ENCODE data around the gene SARM1. TPM values are rescaled to one million over a fixed set of nuclear protein-coding genes. Genes with fewer than 3 reads are reported as not detected.
A peak's percentile ranks its signal among the peaks of the same experiment; 100 is the strongest.

The SARM1 gene
- polyA plus RNA-seq, 1 of the 3 experiments (the other 2 are of a cell fraction) = 17.4 TPM

GRCh38 chr17:28346746-28347246 lies 24.7 kb upstream of the SARM1 start (continued):
- no peak for TF ChIP-seq REST (IDR thresholded peaks at IDR 0.05; ENCODE audit: low read depth, low read length)
- TF ChIP-seq ELF1 (IDR thresholded peaks at IDR 0.05) = no peak
- TF ChIP-seq FOXM1 (IDR thresholded peaks at IDR 0.05; ENCODE audit: low read depth) = no peak
- TF ChIP-seq CTCF (IDR thresholded peaks at IDR 0.05) = peak; percentile 39
- TF ChIP-seq RAD21 (IDR thresholded peaks at IDR 0.05; ENCODE audit: low read length) = peak; percentile 23; the same call in 1 of the 2 replicates
- no peak for TF ChIP-seq RXRA (IDR thresholded peaks at IDR 0.05; ENCODE audit: borderline replicate concordance, low read depth)
- TF ChIP-seq NFIC (IDR thresholded peaks at IDR 0.05; ENCODE audit: borderline replicate concordance) = no peak
- TF ChIP-seq EZH2phosphoT487 (IDR thresholded peaks at IDR 0.05; ENCODE audit: borderline replicate concordance, low read depth) = no peak

- Histone ChIP-seq H3K4me3 (ENCODE audit: low read depth in 2 of 2, low read length in 1 of 2) (no peak overlapping the region), H3K27me3 (ENCODE audit: insufficient read depth) (no peaks in the 10 kb centered on the region), H3K36me3 (replicated peaks in 1 of 2; ENCODE audit: control insufficient read depth in 1 of 2, insufficient read depth in 2 of 2, low read length in 1 of 2) (peaks cover 60 to 80% of the 10 kb centered on the region in 2 experiments), H3K9me2 (no peaks in the 10 kb centered on the region), H3F3A (replicated peaks; ENCODE audit: insufficient read depth) (peaks cover 43% of the 10 kb centered on the region), H3K4me1 (ENCODE audit: control insufficient read depth in 1 of 2, insufficient read depth in 2 of 2, low read depth in 1 of 2, low read length in 1 of 2) (peaks cover 9 to 23% of the 10 kb centered on the region in 2 experiments), H3K9me3 (no peaks in the 10 kb centered on the region), H2AFZ (ENCODE audit: low read depth) (no peak overlapping the region), H3K9ac (peak overlapping the region; percentile 47), H4K20me1 (ENCODE audit: insufficient read depth) (no peaks in the 10 kb centered on the region), H3K79me2 (ENCODE audit: insufficient read depth) (peaks cover 7% of the 10 kb centered on the region; the same call in 1 of the 2 replicates), H3K4me2 (peak overlapping the region; percentile 53; the same call in 1 of the 2 replicates), H3K27ac (ENCODE audit: low read depth in 2 of 2, low read length in 1 of 2) (peak overlapping the region; percentile 80 to 83)
- no peak for DNase-seq
- ChIA-PET POLR2A (interaction anchor here (1.2 to 2.9 kb wide), 4 partner anchors 9 to 12 kb away, joined by 4 to 15 read pairs (median 12); partner anchors contain the start of genes IFT20, POLDIP2 and TNFAIP1), CTCF (interaction anchor here (1.5 kb wide), 1 partner anchor 10 kb away, joined by 3 read pairs; the partner anchor contains the start of gene POLDIP2)
- 59% methylated on average over 8 of the region's 8 CpGs for WGBS (ENCODE audit: low lambda C conversion rate)
- TF ChIP-seq TCF12 (IDR thresholded peaks at IDR 0.05) (peak; percentile 58), JUND (IDR thresholded peaks at IDR 0.05) (peak; percentile 69; the same call in 1 of the 2 replicates), TEAD4 (IDR thresholded peaks at IDR 0.05; ENCODE audit: borderline replicate concordance, insufficient read depth) (peak; percentile 82), FOSL2 (IDR thresholded peaks at IDR 0.05; ENCODE audit: borderline replicate concordance, low read depth) (peak; percentile 89), POLR2AphosphoS5 (IDR thresholded peaks at IDR 0.05; ENCODE audit: low read depth, low read length) (peak; percentile 72), NFIC (IDR thresholded peaks at IDR 0.05; ENCODE audit: borderline replicate concordance) (peak; percentile 93), USF2 (IDR thresholded peaks at IDR 0.05; ENCODE audit: borderline replicate concordance, low read depth, low read length) (no peak), REST (IDR thresholded peaks at IDR 0.05; ENCODE audit: low read depth, low read length) (no peak), MAX (IDR thresholded peaks at IDR 0.05; ENCODE audit: low read depth) (peak; percentile 58; the same call in 1 of the 2 replicates), SMC3 (IDR thresholded peaks at IDR 0.05; ENCODE audit: low read depth, low read length) (no peak; the same call in 1 of the 2 replicates), ELF1 (IDR thresholded peaks at IDR 0.05) (peak; percentile 14; the same call in 1 of the 2 replicates), SIN3A (IDR thresholded peaks at IDR 0.05; ENCODE audit: borderline replicate concordance, low read depth, low read length) (0 out of 2 replicates have a peak, but pooled peaks have one; percentile 33), PBX3 (IDR thresholded peaks at IDR 0.05) (peak; percentile 75)
Observed at GRCh38 chr17:28347261-28347891, 24.1 kb upstream of the SARM1 start.
